ENCODE measurements around the gene CEP104. TPM values are rescaled to one million over a fixed set of nuclear protein-coding genes. Genes with fewer than 3 reads are reported as not detected.

CEP104 gene
- total and polyA plus RNA-seq, 10 donors: 4.5 to 49.4 (median 33.4) TPM

DNA sequence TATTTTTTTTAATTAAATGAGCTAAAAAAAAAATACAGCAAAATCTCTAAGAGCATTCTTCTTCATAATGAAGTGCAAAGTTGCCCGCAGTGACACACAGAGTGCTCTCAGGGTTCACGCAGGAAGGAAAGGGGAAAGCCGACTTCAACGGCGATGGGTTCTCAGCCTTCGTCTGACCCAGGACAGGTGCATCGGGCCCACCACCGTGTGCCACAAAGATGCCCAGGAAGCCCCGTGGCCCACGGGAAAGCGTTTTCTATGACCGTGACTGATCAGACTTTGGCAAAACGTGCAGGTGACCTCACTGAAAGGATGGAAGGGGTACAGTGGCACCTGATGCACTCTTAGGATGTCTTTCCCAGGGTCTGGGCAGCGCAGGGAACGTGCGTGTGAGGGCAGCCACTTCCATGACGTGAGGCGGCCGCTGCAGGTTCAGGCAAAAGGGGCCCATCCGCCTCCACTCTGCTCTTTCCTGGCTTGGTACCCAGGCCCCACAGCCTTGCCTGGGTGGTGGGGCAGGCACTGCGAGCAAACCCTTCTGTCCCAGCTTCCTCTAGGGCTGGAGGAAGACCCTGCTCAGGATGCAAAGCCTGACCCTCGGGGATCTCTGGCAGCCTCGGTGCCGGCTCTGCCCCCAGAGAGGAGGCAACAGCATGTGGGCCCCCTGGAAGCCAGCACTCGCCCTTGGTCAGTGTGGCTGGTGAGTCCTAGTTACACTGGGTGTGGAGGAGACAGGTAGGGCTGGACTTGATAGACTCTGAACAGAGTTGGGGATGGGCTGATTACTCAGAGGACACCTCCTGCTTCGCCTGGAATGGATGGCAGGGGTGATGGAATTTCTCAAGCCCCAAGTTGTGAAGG, 69.0 kb downstream of the CEP104 start:
- intact Hi-C loops (cut with DNase I; ENCODE audit: low total_unique reads): no loop called here
- 69 to 90% (median 86%) methylated on average over 22 to 26 of the region's 26 CpGs for WGBS, 5 donors
- no peak for TF ChIP-seq POLR2A (IDR thresholded peaks at IDR 0.05)
- TF ChIP-seq, protein P1, sequence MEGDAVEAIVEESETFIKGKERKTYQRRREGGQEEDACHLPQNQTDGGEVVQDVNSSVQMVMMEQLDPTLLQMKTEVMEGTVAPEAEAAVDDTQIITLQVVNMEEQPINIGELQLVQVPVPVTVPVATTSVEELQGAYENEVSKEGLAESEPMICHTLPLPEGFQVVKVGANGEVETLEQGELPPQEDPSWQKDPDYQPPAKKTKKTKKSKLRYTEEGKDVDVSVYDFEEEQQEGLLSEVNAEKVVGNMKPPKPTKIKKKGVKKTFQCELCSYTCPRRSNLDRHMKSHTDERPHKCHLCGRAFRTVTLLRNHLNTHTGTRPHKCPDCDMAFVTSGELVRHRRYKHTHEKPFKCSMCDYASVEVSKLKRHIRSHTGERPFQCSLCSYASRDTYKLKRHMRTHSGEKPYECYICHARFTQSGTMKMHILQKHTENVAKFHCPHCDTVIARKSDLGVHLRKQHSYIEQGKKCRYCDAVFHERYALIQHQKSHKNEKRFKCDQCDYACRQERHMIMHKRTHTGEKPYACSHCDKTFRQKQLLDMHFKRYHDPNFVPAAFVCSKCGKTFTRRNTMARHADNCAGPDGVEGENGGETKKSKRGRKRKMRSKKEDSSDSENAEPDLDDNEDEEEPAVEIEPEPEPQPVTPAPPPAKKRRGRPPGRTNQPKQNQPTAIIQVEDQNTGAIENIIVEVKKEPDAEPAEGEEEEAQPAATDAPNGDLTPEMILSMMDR (IDR thresholded peaks at IDR 0.05 in 8 of 11, conservative IDR thresholded peaks at IDR 0.05 in 3 of 11): no peak
- no peak for TF ChIP-seq POLR2AphosphoS5 (IDR thresholded peaks at IDR 0.05)
- Histone ChIP-seq H3K4me3 (no peak overlapping the region), H3K36me3 (peaks cover 0 to 99% (median 53%) of the 10 kb centered on the region in 6 donors), H3K27ac (peak overlapping the region in 1 of 8 donors; percentile 48), H3K9me3 (no peaks in the 10 kb centered on the region), H3K27me3 (replicated peaks in 1 of 7) (no peaks in the 10 kb centered on the region), H3K4me1 (peaks cover 0 to 63% (median 32%) of the 10 kb centered on the region in 6 donors)
- no peak for DNase-seq

DNA sequence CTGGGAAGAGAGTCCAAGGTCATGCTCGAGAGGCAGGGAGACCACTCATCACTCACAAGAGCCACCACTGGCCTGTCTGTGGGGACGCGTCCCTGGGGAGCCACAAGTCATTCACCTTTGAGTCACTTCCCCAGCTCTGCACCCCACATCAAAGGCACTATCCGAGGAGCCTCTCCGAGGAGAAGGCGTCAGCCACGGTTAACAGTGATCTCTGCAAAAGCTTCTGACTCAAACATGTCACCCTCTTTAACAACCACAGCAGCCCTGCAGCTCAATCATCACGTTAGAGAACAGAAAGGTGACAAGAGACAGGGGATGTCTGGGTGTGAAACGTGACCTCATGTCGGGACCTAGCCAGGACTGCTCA, 69.7 kb downstream of the CEP104 start:
- H3K9me3 ChIP-seq: no peaks in the 10 kb centered on the region
- no peak overlapping the region for H3K4me3 ChIP-seq
- H3K36me3 ChIP-seq: peaks cover 3 to 100% (median 60%) of the 10 kb centered on the region in 6 donors
- H3K27me3 ChIP-seq (replicated peaks in 1 of 7): no peaks in the 10 kb centered on the region
- WGBS, 5 donors: 67 to 77% (median 75%) methylated on average over 10 of the region's 10 CpGs
- intact Hi-C loops (cut with DNase I; ENCODE audit: low total_unique reads): no loop called here
- H3K27ac ChIP-seq: peak overlapping the region in 1 of 8 donors; percentile 48
- no peak for DNase-seq
- no peak for TF ChIP-seq POLR2AphosphoS5 (IDR thresholded peaks at IDR 0.05)
- H3K4me1 ChIP-seq: peaks cover 0 to 57% (median 27%) of the 10 kb centered on the region in 6 donors

DNA sequence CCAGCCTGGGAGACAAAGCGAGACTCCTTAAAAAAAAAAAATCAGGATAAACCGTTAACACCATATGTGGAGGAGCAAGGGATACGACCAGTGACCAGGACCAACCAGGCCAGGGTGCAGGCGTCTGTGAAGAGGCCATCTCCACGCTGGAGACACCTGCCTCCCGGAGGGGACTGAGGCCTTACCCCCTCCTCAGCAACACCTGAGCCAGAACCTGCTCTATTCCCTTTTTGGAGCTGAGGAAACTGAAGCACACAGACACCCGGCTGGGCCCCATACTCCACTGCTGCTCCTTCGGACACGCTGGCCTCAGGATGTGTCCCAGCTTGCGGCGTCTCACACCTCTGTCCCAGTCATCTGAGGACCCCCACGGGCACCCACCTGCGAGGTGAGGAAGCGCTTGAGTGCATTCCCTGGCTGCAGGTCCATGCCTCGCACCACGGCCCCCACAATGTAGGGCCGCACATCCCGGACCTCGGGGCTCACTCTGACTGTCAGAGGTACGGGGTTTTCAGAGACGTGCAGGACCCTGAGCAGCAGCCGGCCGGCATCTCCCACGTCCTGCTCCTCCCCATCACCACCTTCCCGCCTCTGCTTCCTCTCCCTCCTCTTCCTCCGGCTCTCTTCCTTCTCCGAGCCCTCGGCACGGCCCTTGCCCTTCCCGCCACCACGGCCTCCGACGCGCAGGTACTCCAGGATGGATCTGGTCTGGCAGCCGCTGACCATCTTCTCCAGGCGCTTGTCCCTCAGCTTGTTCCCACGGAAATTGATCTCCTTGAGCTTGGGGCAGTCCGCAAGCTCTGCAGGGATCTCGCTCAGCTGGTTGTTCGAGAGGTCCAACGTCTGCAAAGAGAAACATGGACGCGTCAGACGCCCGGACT, 70.3 kb downstream of the CEP104 start:
- peaks cover 4 to 100% (median 64%) of the 10 kb centered on the region in 6 donors for H3K36me3 ChIP-seq
- WGBS, 5 donors: 81 to 92% (median 91%) methylated on average over 40 to 45 of the region's 45 CpGs
- H3K9me3 ChIP-seq: no peaks in the 10 kb centered on the region
- H3K4me1 ChIP-seq: peaks cover 0 to 51% (median 24%) of the 10 kb centered on the region in 6 donors
- peak overlapping the region in 1 of 8 donors; percentile 48 for H3K27ac ChIP-seq
- TF ChIP-seq, protein P1 (IDR thresholded peaks at IDR 0.05 in 8 of 11, conservative IDR thresholded peaks at IDR 0.05 in 3 of 11): no peak
- peak in 1 of 3 donors; percentile 54 for TF ChIP-seq POLR2AphosphoS5 (IDR thresholded peaks at IDR 0.05)
- no peak overlapping the region for H3K4me3 ChIP-seq
- no peaks in the 10 kb centered on the region for H3K27me3 ChIP-seq (replicated peaks in 1 of 7)
- no peak for DNase-seq
- intact Hi-C loops (cut with DNase I; ENCODE audit: low total_unique reads): no loop called here

DNA sequence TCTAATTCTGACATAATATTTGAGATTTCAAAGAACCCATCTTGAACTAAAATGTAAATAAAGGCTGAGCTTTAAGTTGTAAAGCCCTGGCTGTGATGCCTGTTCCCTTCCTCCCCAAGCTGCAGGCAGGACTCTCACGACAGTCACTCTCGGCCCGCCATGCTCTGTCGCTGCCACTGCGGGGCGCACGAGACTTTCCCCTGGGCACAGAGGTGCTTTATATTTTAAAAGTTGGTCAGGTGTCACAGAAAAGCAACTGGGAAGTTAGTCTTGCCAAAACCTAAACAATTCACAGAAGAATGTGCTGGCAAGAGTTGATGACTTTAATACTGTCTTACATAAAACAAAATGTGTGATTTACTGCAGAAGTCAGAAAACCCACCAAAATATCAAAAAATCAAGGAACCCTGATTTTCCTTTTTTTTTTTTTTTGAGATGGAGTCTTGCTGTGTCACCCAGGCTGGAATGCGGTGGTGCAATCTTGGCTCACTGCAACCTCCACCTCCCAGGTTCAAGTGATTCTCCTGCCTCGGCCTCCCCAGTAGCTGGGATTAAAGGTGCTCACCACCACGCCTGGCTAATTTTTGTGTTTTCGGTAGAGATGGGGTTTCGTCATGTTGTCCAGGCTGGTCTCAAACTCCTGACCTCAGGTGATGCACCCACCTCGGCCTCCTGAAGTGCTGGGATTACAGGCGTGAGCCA, 71.4 kb downstream of the CEP104 start:
- no peaks in the 10 kb centered on the region for H3K27me3 ChIP-seq (replicated peaks in 1 of 7)
- intact Hi-C loops (cut with DNase I; ENCODE audit: low total_unique reads): no loop called here
- 80 to 89% (median 85%) methylated on average over 14 of the region's 14 CpGs for whole genome bisulfite sequencing, 5 donors
- H3K27ac ChIP-seq: no peak overlapping the region
- DNase-seq: no peak
- TF ChIP-seq POLR2A (IDR thresholded peaks at IDR 0.05) (no peak), POLR2AphosphoS5 (IDR thresholded peaks at IDR 0.05) (no peak)
- TF ChIP-seq, protein P1 (IDR thresholded peaks at IDR 0.05 in 8 of 11, conservative IDR thresholded peaks at IDR 0.05 in 3 of 11): peak in 3 of 11 experiments; percentile 19 to 28 (median 20)
- H3K4me3 ChIP-seq: no peak overlapping the region
- H3K36me3 ChIP-seq: peaks cover 6 to 100% (median 75%) of the 10 kb centered on the region in 6 donors
- no peaks in the 10 kb centered on the region for H3K9me3 ChIP-seq
- peaks cover 0 to 40% (median 19%) of the 10 kb centered on the region in 6 donors for H3K4me1 ChIP-seq

All from spleen (tissue), 11 donors.